CD8-positive, alpha-beta memory T cell (primary cell): ENCODE results near the gene SRXN1. TPM values are rescaled to one million over a fixed set of nuclear protein-coding genes. Genes with fewer than 3 reads are reported as not detected.

Source experiments
- CTCF ChIA-PET: fragments of 350-600 bp; sonication (Branson Sonifier 250); formaldehyde crosslinking; loops from one replicate; lab custom pipeline; 2021; ENCODE audit warnings: antibody characterized with exemption; lab: Charles Lee
- POLR2A ChIA-PET: fragments of 350-600 bp; sonication (Branson Sonifier 250); formaldehyde crosslinking; loops from one replicate; lab custom pipeline; 2021; ENCODE audit warnings: antibody characterized with exemption; lab: Charles Lee
- DNase-seq, 5 donors: peaks; one replicate each; pipeline versions ENCODE4 v3.0.0 to v3.0.0-alpha.2; 2020 to 2022; ENCODE audit warnings: mixed read lengths in 1 of 5
- H3K27ac ChIP-seq: one replicate; pipeline ENCODE4 v1.7.0; 2013; ENCODE audit warnings: low read depth, mild to moderate bottlenecking, low read length, moderate library complexity
- H3K27me3 ChIP-seq: 2 replicates; pipeline ENCODE4 v1.7.0; 2013; ENCODE audit warnings: low read length, mild to moderate bottlenecking; ENCODE audit not compliant: insufficient read depth, poor library complexity, severe bottlenecking
- H3K36me3 ChIP-seq: 2 replicates; pipeline ENCODE4 v1.7.0; 2013; ENCODE audit warnings: mild to moderate bottlenecking, low read length, moderate library complexity; ENCODE audit not compliant: insufficient read depth
- H3K4me1 ChIP-seq: 2 replicates; pipeline ENCODE4 v1.7.0; 2013; ENCODE audit warnings: mild to moderate bottlenecking, low read length, moderate library complexity; ENCODE audit not compliant: insufficient read depth
- H3K4me3 ChIP-seq: 2 replicates; pipeline ENCODE4 v1.7.0; 2013; ENCODE audit warnings: mild to moderate bottlenecking, low read length
- H3K9me3 ChIP-seq: 2 replicates; pipeline ENCODE4 v1.7.0; 2013; ENCODE audit warnings: mild to moderate bottlenecking, low read length
- H3K27ac Mint-ChIP-seq, 8 donors: one replicate each; pipeline ENCODE4 v1.8.0; 2020 to 2021; ENCODE audit warnings: mixed read lengths in 8 of 8, mild to moderate bottlenecking in 6 of 8, inconsistent platforms in 3 of 8, moderate library complexity in 3 of 8
- H3K27me3 Mint-ChIP-seq, 2 donors: one replicate each; pipeline ENCODE4 v1.8.0; 2020 to 2021; ENCODE audit warnings: mixed read lengths in 2 of 2, mild to moderate bottlenecking in 1 of 2, moderate library complexity in 1 of 2
- H3K36me3 Mint-ChIP-seq, 3 donors: one replicate each; pipeline ENCODE4 v1.8.0; 2020 to 2021; ENCODE audit warnings: mixed read lengths in 3 of 3, inconsistent platforms in 1 of 3, mild to moderate bottlenecking in 1 of 3
- H3K4me1 Mint-ChIP-seq, 3 donors: one replicate each; pipeline ENCODE4 v1.8.0; 2020 to 2021; ENCODE audit warnings: mixed read lengths in 3 of 3, inconsistent platforms in 1 of 3, mild to moderate bottlenecking in 1 of 3
- H3K4me3 Mint-ChIP-seq, 7 donors: one replicate each; pipeline ENCODE4 v1.8.0; 2020 to 2021; ENCODE audit warnings: mixed read lengths in 7 of 7, mild to moderate bottlenecking in 6 of 7, moderate library complexity in 4 of 7, inconsistent platforms in 2 of 7
- H3K9me3 Mint-ChIP-seq, 5 donors: one replicate each; pipeline ENCODE4 v1.8.0; 2020 to 2022; ENCODE audit warnings: mixed read lengths in 5 of 5, mild to moderate bottlenecking in 3 of 5, moderate library complexity in 2 of 5, inconsistent platforms in 1 of 5
- polyA plus RNA-seq: library from polyadenylated mRNA; unstranded; fragments of 300-500 nt; fragmentation: Illumina TruSeq; gene quantifications from one replicate; pipeline ENCODE4 v1.2.3, GENCODE V29; 2021
- total RNA-seq, 2 experiments: library from RNA; stranded (reverse); gene quantifications; one replicate each; pipeline ENCODE4 v1.2.3, GENCODE V29; 2021

SRXN1 gene
- total and polyA plus RNA-seq, 3 experiments from 2014 or later: 20.3 to 26.3 (median 25.9) TPM

GRCh38 chr20:658202-658601 lies 5.2 kb upstream of the SRXN1 start:
- H3K27me3 Mint-ChIP-seq: peaks cover 33 to 50% of the 10 kb centered on the region in 2 donors
- CTCF ChIA-PET: no interaction called here

GRCh38 chr20:655726-656624 lies 3.0 kb upstream of the SRXN1 start:
- Mint-ChIP-seq H3K27me3 (peaks cover 21 to 28% of the 10 kb centered on the region in 2 donors), H3K4me1 (peaks cover 23 to 31% (median 30%) of the 10 kb centered on the region in 3 donors), H3K27ac (peak overlapping the region in 1 of 8 donors; percentile 59), H3K36me3 (peaks cover 0 to 2% (median 0%) of the 10 kb centered on the region in 3 donors), H3K4me3 (peak overlapping the region in 5 of 7 donors; percentile 13 to 88 (median 63)), H3K9me3 (no peaks in the 10 kb centered on the region)
- no peak for DNase-seq
- Histone ChIP-seq H3K36me3 (no peaks in the 10 kb centered on the region), H3K4me3 (no peak overlapping the region), H3K27me3 (peaks cover 5% of the 10 kb centered on the region), H3K27ac (no peak overlapping the region), H3K4me1 (peaks cover 22% of the 10 kb centered on the region), H3K9me3 (no peaks in the 10 kb centered on the region)
- ChIA-PET CTCF (interaction anchor here (2.2 to 2.4 kb wide), 2 partner anchors 10 to 11 kb away, joined by 6 to 9 read pairs; no protein-coding TSS in a partner anchor), POLR2A (no interaction called here)

More at GRCh38 chr20:658202-658601, 5.2 kb upstream of the SRXN1 start:
- DNase-seq: no peak
- Mint-ChIP-seq H3K9me3 (peaks cover 0 to 3% (median 0%) of the 10 kb centered on the region in 5 donors), H3K4me1 (peaks cover 12 to 22% (median 13%) of the 10 kb centered on the region in 3 donors), H3K4me3 (peak overlapping the region in 1 of 7 donors; percentile 38), H3K36me3 (peaks cover 0 to 5% (median 0%) of the 10 kb centered on the region in 3 donors), H3K27ac (no peak overlapping the region)
- no peaks in the 10 kb centered on the region for H3K9me3 ChIP-seq
- H3K4me3 ChIP-seq: no peak overlapping the region
- H3K27me3 ChIP-seq: peaks cover 10% of the 10 kb centered on the region
- H3K27ac ChIP-seq: no peak overlapping the region
- H3K4me1 ChIP-seq: peaks cover 10% of the 10 kb centered on the region
- no peaks in the 10 kb centered on the region for H3K36me3 ChIP-seq
- POLR2A ChIA-PET: no interaction called here

- peak overlapping the region; percentile 5 to 94 (median 72) for H3K27ac Mint-ChIP-seq
- Histone ChIP-seq H3K27me3 (peaks cover 4% of the 10 kb centered on the region), H3K27ac (peak overlapping the region; percentile 76), H3K36me3 (no peaks in the 10 kb centered on the region), H3K4me3 (peak overlapping the region; percentile 64), H3K4me1 (peaks cover 22% of the 10 kb centered on the region), H3K9me3 (no peaks in the 10 kb centered on the region)
- peaks cover 32 to 44% (median 35%) of the 10 kb centered on the region in 3 donors for H3K4me1 Mint-ChIP-seq
- peaks cover 0 to 10% (median 3%) of the 10 kb centered on the region in 3 donors for H3K36me3 Mint-ChIP-seq
- H3K9me3 Mint-ChIP-seq: no peaks in the 10 kb centered on the region
- peak overlapping the region; percentile 81 to 88 (median 85) for H3K4me3 Mint-ChIP-seq
- ChIA-PET POLR2A (no interaction called here), CTCF (interaction anchor here (2.2 to 2.4 kb wide), 2 partner anchors 9 to 13 kb away, joined by 6 to 9 read pairs; no protein-coding TSS in a partner anchor)
- DNase-seq: no peak
- peaks cover 13 to 16% of the 10 kb centered on the region in 2 donors for H3K27me3 Mint-ChIP-seq
Measured at GRCh38 chr20:654417-654750, 1.4 kb upstream of the SRXN1 start.

- H3K4me1 Mint-ChIP-seq: peaks cover 32 to 48% (median 35%) of the 10 kb centered on the region in 3 donors
- no peak for DNase-seq
- H3K9me3 Mint-ChIP-seq: no peaks in the 10 kb centered on the region
- no peaks in the 10 kb centered on the region for H3K27me3 ChIP-seq
- peak overlapping the region; percentile 76 for H3K27ac ChIP-seq
- peak overlapping the region; percentile 64 for H3K4me3 ChIP-seq
- no peaks in the 10 kb centered on the region for H3K9me3 ChIP-seq
- no peaks in the 10 kb centered on the region for H3K36me3 ChIP-seq
- peak overlapping the region; percentile 81 to 88 (median 85) for H3K4me3 Mint-ChIP-seq
- H3K4me1 ChIP-seq: peaks cover 22% of the 10 kb centered on the region
- peaks cover 9 to 12% of the 10 kb centered on the region in 2 donors for H3K27me3 Mint-ChIP-seq
- H3K36me3 Mint-ChIP-seq: peaks cover 0 to 14% (median 5%) of the 10 kb centered on the region in 3 donors
- peak overlapping the region; percentile 41 to 94 (median 88) for H3K27ac Mint-ChIP-seq
- CTCF ChIA-PET: interaction anchor here (2.2 to 2.4 kb wide), 2 partner anchors 8 to 14 kb away, joined by 6 to 9 read pairs; no protein-coding TSS in a partner anchor
- POLR2A ChIA-PET: no interaction called here
Measured at GRCh38 chr20:653590-654416, 803 bp upstream of the SRXN1 start.

- no peaks in the 10 kb centered on the region for H3K36me3 ChIP-seq
- Mint-ChIP-seq H3K27ac (peak overlapping the region; percentile 39 to 97 (median 91)), H3K36me3 (peaks cover 5 to 25% (median 9%) of the 10 kb centered on the region in 3 donors), H3K4me1 (peaks cover 32 to 48% (median 35%) of the 10 kb centered on the region in 3 donors), H3K9me3 (no peaks in the 10 kb centered on the region), H3K27me3 (peaks cover under 1 to 5% of the 10 kb centered on the region in 2 donors), H3K4me3 (peak overlapping the region; percentile 84 to 95 (median 89))
- no peak for DNase-seq
- peak overlapping the region; percentile 67 for H3K4me3 ChIP-seq
- no peaks in the 10 kb centered on the region for H3K9me3 ChIP-seq
- peaks cover 22% of the 10 kb centered on the region for H3K4me1 ChIP-seq
- CTCF ChIA-PET: interaction anchor here (1.2 kb wide), 1 partner anchor 191 kb away, joined by 3 read pairs; the partner anchor contains the start of gene TBC1D20
- no peaks in the 10 kb centered on the region for H3K27me3 ChIP-seq
- POLR2A ChIA-PET: no interaction called here
- H3K27ac ChIP-seq: peak overlapping the region; percentile 71
Measured at GRCh38 chr20:652615-653109, 338 bp downstream of the SRXN1 start.

GRCh38 chr20:651713-652614 lies 1.0 kb downstream of the SRXN1 start:
- Mint-ChIP-seq H3K36me3 (peaks cover 5 to 31% (median 9%) of the 10 kb centered on the region in 3 donors), H3K27ac (peak overlapping the region; percentile 39 to 97 (median 91)), H3K27me3 (peaks cover 0 to 2% of the 10 kb centered on the region in 2 donors), H3K9me3 (no peaks in the 10 kb centered on the region), H3K4me3 (peak overlapping the region; percentile 84 to 95 (median 89)), H3K4me1 (peaks cover 32 to 52% (median 35%) of the 10 kb centered on the region in 3 donors)
- POLR2A ChIA-PET: no interaction called here
- no peak for DNase-seq
- no peaks in the 10 kb centered on the region for H3K36me3 ChIP-seq
- no peaks in the 10 kb centered on the region for H3K27me3 ChIP-seq
- H3K4me1 ChIP-seq: peaks cover 22% of the 10 kb centered on the region
- H3K4me3 ChIP-seq: peak overlapping the region; percentile 67
- CTCF ChIA-PET: interaction anchor here (1.2 to 1.6 kb wide), 2 partner anchors 107 to 190 kb away, joined by 3 read pairs; partner anchors contain the start of gene TBC1D20
- H3K27ac ChIP-seq: peak overlapping the region; percentile 71
- no peaks in the 10 kb centered on the region for H3K9me3 ChIP-seq
